Measurements from ENCODE around the gene GSDME. TPM values are rescaled to one million over a fixed set of nuclear protein-coding genes. Genes with fewer than 3 reads are reported as not detected.

GSDME gene
- polyA plus RNA-seq, 1 donor (not counting 4 experiments of a cell fraction or from before 2014, with no cell fraction given): 105 TPM

GRCh38 chr7:24700521-24701260 lies 56.6 kb downstream of the GSDME start:
- H3K36me3 ChIP-seq (ENCODE audit: control insufficient read depth in 2 of 2, extremely low read depth in 1 of 2, insufficient read depth in 2 of 2, low read length in 2 of 2): peaks cover 10 to 12% of the 10 kb centered on the region in 2 experiments
- H3K4me3 ChIP-seq (ENCODE audit: control insufficient read depth in 2 of 3, extremely low read depth in 1 of 3, insufficient read depth in 2 of 3, low read depth in 1 of 3, low read length in 3 of 3): no peak overlapping the region
- no peak for DNase-seq (ENCODE audit: low read depth, low spot score)
- FAIRE-seq: no peak
- H4K20me1 ChIP-seq (ENCODE audit: control insufficient read depth, extremely low read depth, insufficient read depth, low read length): no peaks in the 10 kb centered on the region
- H3K27ac ChIP-seq (ENCODE audit: control insufficient read depth, insufficient read depth, low read length): no peak overlapping the region
- H3K4me2 ChIP-seq (ENCODE audit: control insufficient read depth, extremely low read depth, insufficient read depth, low read depth, low read length): no peak overlapping the region
- no peak for TF ChIP-seq CTCF (optimal IDR thresholded peaks at IDR 0.05 in 1 of 3, IDR thresholded peaks at IDR 0.05 in 1 of 3, conservative IDR thresholded peaks at IDR 0.05 in 1 of 3; ENCODE audit: extremely low read depth in 1 of 3, insufficient read depth in 2 of 3, low read length in 3 of 3)
- no peak for TF ChIP-seq EZH2 (IDR thresholded peaks at IDR 0.05; ENCODE audit: low read length)
- H2AFZ ChIP-seq (ENCODE audit: control insufficient read depth, low read length): no peak overlapping the region
- no peaks in the 10 kb centered on the region for H3K79me2 ChIP-seq (ENCODE audit: control insufficient read depth, insufficient read depth, low read length)
- no peaks in the 10 kb centered on the region for H3K9me3 ChIP-seq (ENCODE audit: control insufficient read depth, low read depth, low read length)
- H3K4me1 ChIP-seq (ENCODE audit: control insufficient read depth, extremely low read depth, insufficient read depth, low read length): peaks cover 27% of the 10 kb centered on the region
- dilution Hi-C loops (cut with MboI; ENCODE audit: extremely low pct_ligation_motif_present, low sequenced_read_pairs): no loop called here
- no peak overlapping the region for H3K9ac ChIP-seq (ENCODE audit: control insufficient read depth, extremely low read depth, insufficient read depth, low read length)
- H3K9me1 ChIP-seq (ENCODE audit: control insufficient read depth, extremely low read depth, insufficient read depth, low read length): no peaks in the 10 kb centered on the region
- H3K27me3 ChIP-seq (ENCODE audit: control insufficient read depth, extremely low read depth, insufficient read depth, low read length): no peaks in the 10 kb centered on the region

GRCh38 chr7:24698531-24699266 lies 58.6 kb downstream of the GSDME start:
- Histone ChIP-seq H3K4me3 (ENCODE audit: control insufficient read depth in 2 of 3, extremely low read depth in 1 of 3, insufficient read depth in 2 of 3, low read depth in 1 of 3, low read length in 3 of 3) (no peak overlapping the region), H4K20me1 (ENCODE audit: control insufficient read depth, extremely low read depth, insufficient read depth, low read length) (no peaks in the 10 kb centered on the region), H3K4me1 (ENCODE audit: control insufficient read depth, extremely low read depth, insufficient read depth, low read length) (peaks cover 25% of the 10 kb centered on the region), H3K9ac (ENCODE audit: control insufficient read depth, extremely low read depth, insufficient read depth, low read length) (no peak overlapping the region), H3K27ac (ENCODE audit: control insufficient read depth, insufficient read depth, low read length) (no peak overlapping the region), H3K4me2 (ENCODE audit: control insufficient read depth, extremely low read depth, insufficient read depth, low read depth, low read length) (no peak overlapping the region), H3K9me3 (ENCODE audit: control insufficient read depth, low read depth, low read length) (no peaks in the 10 kb centered on the region), H3K9me1 (ENCODE audit: control insufficient read depth, extremely low read depth, insufficient read depth, low read length) (no peaks in the 10 kb centered on the region), H3K79me2 (ENCODE audit: control insufficient read depth, insufficient read depth, low read length) (no peaks in the 10 kb centered on the region), H3K27me3 (ENCODE audit: control insufficient read depth, extremely low read depth, insufficient read depth, low read length) (no peaks in the 10 kb centered on the region), H2AFZ (ENCODE audit: control insufficient read depth, low read length) (no peak overlapping the region), H3K36me3 (ENCODE audit: control insufficient read depth in 2 of 2, extremely low read depth in 1 of 2, insufficient read depth in 2 of 2, low read length in 2 of 2) (peaks cover 4 to 6% of the 10 kb centered on the region in 2 experiments)
- FAIRE-seq (no peak), DNase-seq (ENCODE audit: low read depth, low spot score) (no peak)
- dilution Hi-C loops (cut with MboI; ENCODE audit: extremely low pct_ligation_motif_present, low sequenced_read_pairs): no loop called here
- TF ChIP-seq EZH2 (IDR thresholded peaks at IDR 0.05; ENCODE audit: low read length) (no peak), CTCF (optimal IDR thresholded peaks at IDR 0.05 in 1 of 3, IDR thresholded peaks at IDR 0.05 in 1 of 3, conservative IDR thresholded peaks at IDR 0.05 in 1 of 3; ENCODE audit: extremely low read depth in 1 of 3, insufficient read depth in 2 of 3, low read length in 3 of 3) (no peak)

All from keratinocyte (primary cell).